HG03066 (cell line): ENCODE data around the gene KRTAP1-5.
"Not testable (repeated sequence)": the region's sequence is repeated elsewhere in the genome, so short reads cannot be mapped to it uniquely, and the experiment has no call there.

Source experiments
- ATAC-seq: cut with Tn5 transposase; IDR thresholded peaks from one replicate; pipeline ENCODE4 v1.9.1; 2021; ENCODE audit warnings: low read depth; ENCODE audit not compliant: unreplicated experiment

KRTAP1-5 gene

DNA sequence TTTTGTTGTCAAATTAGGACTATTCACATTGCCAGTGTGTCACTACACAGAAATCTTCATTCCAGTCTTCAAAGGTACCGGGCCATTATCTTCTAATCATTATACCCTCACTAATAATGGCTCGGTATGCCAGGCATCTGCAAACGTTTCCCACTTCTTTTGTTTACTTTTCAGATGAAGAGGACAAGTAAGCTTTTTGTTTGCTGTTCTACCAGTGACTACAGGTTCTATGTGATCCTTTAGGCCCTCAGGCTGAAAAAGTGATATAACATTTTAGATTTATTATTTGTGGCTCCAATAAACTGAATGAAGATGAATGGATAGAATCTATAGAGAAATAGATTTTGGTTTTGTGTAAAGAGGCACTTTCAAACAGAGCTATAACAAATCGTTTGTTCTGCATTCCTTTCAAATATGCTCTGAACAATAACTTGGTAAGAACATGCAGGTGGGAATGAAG, 17.7 kb downstream of the KRTAP1-5 start:
- no peak for ATAC-seq

DNA sequence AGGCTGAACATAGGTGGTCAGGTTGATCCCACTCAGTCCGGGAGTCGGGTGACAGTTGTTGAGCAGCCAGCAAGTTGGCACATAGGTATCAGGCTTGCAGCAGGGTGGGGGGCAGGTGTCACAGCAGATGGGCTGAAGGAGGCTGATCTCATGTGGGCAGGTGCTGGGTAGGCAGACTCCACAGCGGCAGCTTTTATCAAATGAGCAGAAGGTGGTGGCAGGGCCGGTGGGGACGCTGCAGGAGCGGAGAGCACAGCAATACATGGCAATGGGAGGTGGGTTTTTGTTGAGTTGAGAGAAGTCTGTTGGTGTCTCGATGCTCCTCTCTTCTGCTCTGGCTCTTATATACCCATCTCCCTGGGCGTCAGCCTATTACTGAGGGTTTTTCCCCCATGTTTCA, 18.2 kb downstream of the KRTAP1-5 start, which contains the start of gene KRTAP3-1:
KRTAP3-1 (minus strand) TSS at position 318 of the 400 bp plus-strand sequence; CDS start at position 264, 54 bp downstream.
- ATAC-seq = no peak

DNA sequence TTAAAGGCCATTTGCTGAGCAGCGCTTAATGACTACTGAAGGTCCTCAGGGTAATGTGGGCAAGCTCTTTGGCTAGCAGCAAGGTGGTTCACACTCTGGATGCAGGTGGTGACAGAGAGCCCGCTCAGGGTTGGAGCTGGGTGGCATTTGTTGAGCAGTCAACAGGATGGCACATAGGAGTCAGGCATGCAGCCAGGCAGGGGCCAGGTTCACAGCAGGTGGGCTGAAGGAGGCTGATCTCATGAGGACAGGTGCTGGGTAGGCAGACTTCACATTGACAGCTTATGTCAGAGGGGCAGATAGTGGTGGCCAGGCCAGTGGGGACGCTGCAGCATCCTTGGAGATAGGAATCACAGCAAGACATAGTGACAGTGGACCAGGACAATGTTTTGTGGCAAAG, 22.6 kb downstream of the KRTAP1-5 start:
- ATAC-seq = no peak

DNA sequence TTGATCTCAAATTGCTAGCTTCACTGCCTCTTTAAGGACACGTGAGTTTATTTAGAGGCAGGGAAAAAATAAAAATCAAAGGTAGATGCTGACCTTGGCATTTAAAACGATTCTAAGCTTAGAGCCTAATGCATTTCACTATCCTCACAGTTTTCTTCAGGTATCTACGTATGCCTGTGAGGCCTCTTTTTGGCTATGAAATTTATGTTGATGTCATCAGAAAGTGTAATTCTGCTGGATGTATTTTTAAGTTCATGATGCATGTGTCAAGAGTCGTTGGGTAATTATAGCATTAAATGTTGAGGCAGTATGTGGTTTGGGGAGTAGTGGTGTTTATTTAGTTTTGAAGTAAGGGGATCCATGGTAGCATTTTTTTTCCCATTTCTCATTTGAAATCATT, 23.1 kb downstream of the KRTAP1-5 start:
- no peak for ATAC-seq

DNA sequence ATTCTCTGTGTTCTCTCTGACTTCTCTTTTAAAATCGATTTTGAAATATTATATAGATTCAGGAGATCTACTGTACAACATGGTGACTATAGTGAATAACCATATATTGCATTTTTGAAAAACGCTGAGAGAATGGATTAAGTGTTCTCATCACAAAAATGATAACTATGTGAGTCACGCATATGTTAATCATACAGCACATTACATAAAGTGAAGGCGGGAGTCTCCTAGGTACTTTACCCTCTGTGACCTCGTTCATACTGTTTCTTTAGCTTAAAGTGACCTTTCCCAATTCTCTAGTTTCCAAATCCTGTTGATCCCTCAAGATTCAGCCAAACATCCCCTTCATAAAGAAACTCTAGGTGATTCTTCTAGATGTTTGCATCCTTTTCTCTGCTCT, 24.2 kb downstream of the KRTAP1-5 start:
- ATAC-seq = no peak

DNA sequence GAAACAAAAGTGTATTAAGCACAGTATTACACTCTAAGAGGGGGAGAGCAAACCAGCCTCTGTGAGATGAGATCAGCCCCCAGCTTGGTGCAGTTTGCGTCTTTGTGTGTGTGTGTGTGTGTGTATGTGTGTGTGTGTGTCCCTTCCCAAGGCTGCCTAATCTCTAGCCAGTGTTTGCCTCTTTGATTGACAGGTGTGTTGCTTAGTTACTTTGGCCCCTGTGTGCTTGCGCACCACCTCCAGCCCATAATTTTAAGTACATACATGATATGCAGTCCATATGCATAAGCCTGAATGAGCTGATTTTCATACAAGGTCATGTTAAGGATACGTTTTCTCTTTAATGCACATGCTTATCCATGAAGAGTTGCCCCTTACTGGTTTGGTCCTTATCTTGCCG, 25.2 kb downstream of the KRTAP1-5 start:
- ATAC-seq = no peak

DNA sequence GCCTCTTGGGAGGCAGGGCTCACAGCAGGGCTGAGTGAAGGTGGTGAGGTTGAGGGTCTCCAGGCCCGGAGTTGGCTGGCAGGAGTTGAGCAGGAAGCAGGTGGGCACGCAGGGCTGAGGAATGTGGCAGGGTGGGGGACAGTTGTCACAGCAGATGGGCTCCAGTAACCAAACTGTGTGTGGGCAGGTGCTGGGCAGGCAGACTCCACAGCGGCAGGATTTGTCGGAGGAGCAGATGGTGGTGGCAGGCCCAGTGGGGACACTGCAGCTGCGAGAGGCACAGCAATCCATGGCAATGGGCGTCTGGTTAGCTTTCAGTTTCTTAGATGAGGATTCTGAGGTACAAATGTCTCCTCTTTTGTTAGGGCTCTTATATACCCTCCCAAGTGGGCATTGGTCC, 27.4 kb downstream of the KRTAP1-5 start, which contains the start of gene KRTAP3-2:
KRTAP3-2 (minus strand) TSS at position 344 of the 400 bp plus-strand sequence; CDS start at position 291, 53 bp downstream.
- ATAC-seq = not testable (repeated sequence)

DNA sequence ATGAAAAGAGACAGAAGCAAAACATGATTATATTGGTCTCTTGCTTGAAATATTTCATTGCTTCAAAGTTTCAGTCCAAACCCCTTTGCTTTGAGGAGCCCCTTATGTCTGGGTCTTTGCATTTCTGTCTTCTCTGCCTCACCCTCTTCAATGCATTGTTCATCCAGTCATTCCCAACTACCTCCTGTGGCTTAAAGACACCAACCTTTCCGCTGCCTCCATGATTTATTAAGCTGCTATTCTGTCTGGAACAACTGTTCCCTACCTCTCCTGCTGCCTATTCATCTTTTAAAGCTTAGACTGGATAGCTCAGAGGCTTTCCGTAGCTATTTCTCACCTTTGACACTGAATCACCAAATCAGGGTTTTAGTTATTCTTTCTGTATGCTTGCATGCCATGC, 29.6 kb downstream of the KRTAP1-5 start:
- no peak for ATAC-seq

DNA sequence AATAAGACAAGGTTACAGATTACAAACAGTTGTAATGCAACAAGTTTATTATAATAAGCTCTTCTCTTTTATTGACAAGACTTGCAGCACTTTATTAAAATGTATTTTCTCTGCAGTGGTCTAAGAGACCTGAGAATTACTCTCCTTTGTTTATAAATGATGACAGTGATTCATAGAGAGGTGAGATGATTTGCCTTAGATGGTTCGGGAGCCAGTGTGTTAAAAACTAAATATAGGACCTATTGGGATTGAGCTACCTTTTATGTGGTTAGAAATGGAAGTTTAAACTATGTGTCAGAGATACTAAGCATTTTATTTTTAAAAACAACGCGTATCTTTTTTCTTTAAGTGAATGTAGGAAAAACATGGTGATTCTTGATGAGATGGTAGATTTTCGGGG, 30.2 kb downstream of the KRTAP1-5 start:
- no peak for ATAC-seq

DNA sequence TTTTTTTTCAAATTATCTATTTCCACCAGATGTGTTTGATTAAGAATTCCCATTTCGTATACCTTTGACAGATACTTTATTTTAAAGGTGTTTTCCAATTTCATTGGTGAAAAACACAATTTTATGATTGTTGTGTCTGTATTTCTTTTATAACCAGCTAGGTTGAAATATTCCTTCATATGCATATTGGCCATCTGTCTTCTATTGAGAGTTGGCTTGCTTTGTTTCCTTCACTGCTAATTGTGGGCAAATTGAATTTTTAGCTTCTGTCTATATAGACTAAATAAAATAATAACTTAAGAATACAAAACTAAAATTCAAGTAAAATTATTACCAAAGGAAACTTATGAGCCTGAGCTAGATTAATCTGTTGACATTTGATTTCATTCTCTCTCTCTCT, 31.9 kb downstream of the KRTAP1-5 start:
- ATAC-seq = no peak

DNA sequence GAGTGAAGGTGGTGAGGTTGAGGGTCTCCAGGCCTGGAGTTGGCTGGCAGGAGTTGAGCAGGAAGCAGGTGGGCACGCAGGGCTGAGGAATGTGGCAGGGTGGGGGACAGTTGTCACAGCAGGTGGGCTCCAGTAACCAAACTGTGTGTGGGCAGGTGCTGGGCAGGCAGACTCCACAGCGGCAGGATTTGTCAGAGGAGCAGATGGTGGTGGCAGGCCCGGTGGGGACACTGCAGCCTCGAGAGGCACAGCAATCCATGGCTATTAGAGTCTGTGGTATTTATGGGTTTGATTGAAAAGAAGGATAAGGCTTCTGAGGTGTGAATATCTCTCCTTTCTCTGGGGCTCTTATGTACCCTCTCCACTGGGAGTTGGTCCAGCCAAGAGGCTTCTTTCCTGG, 33.2 kb downstream of the KRTAP1-5 start, which contains the start of gene KRTAP3-3:
KRTAP3-3 (minus strand) TSS at position 326 of the 400 bp plus-strand sequence; CDS start at position 259, 67 bp downstream.
- ATAC-seq = no peak

DNA sequence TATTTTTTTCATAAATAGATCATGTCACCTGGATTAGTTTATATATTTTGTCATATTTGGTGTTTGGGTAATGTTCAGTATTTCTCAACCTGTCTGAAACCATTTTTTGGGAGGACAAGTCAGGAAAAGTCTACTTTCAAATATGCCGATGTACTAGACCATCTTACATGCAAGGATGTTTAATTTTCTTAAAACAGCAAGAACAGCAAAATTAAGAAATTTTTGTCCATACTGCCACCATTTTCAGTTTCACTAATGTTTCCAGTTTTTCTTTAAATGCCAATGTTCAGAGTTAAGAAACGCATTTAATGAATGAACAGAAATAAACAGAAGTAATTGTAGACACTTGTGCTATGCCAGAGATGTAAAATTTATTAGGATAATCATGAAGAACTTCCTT, 33.9 kb downstream of the KRTAP1-5 start:
- ATAC-seq = no peak

DNA sequence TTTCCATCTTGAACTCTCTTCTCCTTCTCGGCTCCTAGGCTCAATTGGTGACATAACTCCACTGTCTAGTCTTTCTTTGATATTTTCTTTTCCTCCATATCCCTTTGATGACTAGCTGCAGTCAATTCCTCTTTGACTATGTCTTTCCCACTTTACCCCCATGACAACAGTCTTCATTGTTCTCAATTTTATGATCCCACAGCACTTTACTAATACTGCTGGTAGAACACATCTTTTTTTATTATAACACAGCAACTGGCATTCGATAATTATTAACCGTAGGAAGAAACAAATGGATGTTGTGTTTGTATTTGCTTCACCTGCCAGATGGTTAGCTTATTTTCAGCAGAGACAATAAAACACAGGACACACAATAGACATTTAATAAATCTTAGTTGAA, 34.3 kb downstream of the KRTAP1-5 start:
- no peak for ATAC-seq

DNA sequence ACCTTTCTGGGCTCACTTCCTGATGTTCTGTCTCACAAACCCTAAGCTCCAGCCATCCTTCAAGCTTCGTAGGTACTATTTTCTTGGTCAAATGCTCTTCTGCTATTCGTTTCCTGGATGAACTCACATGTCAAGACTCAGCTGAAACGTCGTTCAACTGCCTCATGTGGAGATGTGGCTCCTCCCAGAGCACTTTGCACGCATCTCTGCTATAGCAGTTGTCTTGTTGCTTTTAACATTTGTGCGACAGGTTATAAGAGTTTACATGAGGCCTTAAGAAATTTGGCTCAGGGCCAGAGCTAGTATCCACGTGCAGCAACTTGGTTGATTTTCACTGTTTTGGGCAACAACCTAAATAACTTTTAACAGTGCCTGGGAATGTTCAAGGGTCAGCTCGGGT, 40.1 kb downstream of the KRTAP1-5 start:
- no peak for ATAC-seq

DNA sequence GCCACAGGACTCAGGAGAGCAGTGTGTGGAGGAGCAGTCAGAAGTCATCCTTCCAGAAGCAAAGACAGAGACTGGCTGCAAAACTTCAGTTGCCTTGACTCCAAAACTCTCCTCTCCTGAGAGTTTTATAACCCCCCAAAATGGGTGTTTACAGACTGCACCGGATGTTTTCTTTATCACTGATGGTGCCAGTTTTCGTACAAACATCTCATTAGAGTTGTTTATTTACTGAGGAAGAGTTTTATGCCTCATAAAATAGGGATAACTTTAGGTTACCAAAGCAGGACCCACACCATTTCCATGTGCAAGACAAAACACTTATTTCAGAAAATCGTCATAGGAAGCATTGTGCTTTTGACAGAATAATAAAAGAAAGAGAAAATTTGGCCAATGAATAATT, 42.8 kb downstream of the KRTAP1-5 start, which contains the start of gene KRT40:
KRT40 (minus strand) TSS at position 101 of the 400 bp plus-strand sequence; CDS start at position 48, 53 bp downstream.
- ATAC-seq = no peak

DNA sequence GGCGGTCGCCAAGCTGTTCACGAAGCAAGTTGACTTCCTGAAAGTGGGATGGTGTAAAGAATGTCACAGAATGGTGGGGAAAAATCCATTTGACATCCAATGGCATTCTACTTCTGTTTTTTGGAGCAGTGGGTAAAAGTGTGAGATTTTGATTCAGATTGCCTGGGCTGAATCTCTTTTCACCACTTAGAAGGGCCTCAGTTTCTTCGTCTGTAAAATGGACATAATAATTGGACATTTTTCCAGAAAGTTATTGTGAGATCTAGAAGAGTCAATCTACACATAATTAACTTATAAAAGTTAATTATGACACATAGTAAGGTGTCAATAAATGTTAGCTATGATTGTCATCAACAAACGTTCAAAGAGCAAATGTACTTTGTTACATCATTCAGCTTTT, 45.9 kb downstream of the KRTAP1-5 start:
- no peak for ATAC-seq

DNA sequence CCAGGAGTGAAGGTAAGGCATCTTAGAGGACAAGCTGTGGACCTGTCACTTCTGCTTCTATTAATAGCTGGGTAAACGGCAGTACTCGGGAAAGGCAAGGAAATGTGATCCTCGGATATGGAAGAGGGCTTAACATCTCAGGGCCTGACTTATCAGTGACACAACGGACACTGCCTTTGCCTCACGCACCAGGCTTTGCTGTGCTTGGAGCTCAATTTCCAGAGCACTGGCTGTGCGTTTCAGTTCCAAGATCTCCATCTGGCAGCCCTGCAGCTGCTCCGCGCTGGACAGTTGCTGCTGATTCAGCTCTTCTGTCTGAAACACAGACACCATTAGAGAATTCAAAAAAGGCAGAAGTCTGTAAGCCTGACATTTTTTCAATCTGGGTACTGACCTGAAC, 46.4 kb downstream of the KRTAP1-5 start:
- ATAC-seq = no peak

DNA sequence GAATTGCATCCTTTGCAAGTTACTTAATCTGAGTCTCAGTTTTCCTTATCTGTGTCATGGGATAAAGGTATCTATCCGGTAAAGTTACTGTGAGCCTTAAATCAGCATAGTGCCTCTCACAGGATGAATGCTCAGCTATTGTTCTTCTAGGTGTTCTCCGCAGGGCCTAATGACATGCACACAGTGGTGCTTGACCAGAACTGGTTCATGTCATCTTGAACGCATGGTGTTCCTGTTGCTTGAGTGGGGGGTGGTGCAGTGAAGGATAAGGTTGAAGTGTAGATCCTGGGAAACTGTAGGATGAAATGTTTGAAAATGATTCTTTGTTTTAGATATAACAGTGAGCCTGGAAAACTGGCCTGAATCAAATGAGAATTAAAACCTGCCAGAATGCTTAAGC, 46.9 kb downstream of the KRTAP1-5 start:
- no peak for ATAC-seq

DNA sequence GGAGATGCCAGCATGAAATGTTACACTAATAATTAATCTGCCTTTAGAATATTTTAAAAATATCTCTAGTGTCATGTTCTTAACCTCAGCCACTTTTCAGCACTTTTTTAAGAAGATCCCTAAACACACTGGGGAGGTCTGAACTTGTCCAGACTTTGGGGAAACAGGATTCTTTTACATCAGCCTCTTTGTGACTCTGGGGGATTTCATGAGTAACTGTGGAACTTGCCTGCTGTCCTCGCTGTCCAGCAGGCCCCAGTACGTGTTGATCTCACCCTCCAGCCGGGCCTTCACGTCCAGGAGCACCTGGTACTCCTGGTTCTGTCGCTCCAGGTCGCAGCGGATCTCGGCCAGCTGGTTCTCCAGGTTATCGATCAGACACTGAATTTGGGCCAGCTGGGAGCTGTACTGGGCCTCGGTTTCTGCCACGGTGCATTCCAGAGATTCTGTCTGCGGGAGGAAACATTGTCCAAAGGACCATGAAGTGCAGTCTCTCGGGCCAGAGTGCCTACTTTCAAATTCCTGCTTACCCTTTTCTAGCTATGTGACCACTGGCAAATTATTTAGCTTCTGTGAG, 48.3 kb downstream of the KRTAP1-5 start:
- no peak for ATAC-seq
